ENCODE results near the gene PUM1. TPM values are rescaled to one million over a fixed set of nuclear protein-coding genes. Genes with fewer than 3 reads are reported as not detected.

The PUM1 gene
- total RNA-seq, 1 donor from 2014 or later, result 137 TPM

DNA sequence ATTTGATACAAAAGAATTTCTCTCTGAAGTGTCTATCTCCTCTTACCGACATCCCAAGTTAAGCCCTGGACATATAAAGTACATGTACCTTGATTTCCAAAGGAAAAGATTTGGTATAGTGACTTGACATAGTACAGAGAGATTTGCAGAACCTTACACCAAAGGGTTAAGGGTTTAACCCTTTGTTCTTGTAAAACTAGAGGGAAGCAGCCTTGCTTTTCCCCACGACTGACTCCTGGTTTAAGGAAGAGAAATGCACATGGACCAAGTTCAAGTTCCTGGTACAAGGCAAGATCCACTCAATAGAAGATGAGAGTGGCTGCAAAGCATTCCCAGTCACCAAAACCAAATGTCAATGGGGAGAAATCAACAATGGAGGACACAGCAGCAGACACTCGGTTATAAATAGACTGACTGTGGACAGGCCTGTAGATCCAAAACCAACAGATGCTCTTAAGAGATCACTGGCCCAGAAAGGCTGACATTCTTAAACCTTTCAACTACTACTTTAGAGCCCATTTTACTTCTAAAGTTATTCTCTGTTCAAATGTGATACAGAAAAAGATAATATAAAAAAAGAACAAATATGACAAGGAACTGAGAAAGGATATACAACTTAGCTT lies 69.4 kb downstream of the PUM1 start:
- ATAC-seq (ENCODE audit: low read depth), result no peak
- intact Hi-C loops (cut with micrococcal nuclease), result no loop called here
- TF ChIP-seq, protein P1, sequence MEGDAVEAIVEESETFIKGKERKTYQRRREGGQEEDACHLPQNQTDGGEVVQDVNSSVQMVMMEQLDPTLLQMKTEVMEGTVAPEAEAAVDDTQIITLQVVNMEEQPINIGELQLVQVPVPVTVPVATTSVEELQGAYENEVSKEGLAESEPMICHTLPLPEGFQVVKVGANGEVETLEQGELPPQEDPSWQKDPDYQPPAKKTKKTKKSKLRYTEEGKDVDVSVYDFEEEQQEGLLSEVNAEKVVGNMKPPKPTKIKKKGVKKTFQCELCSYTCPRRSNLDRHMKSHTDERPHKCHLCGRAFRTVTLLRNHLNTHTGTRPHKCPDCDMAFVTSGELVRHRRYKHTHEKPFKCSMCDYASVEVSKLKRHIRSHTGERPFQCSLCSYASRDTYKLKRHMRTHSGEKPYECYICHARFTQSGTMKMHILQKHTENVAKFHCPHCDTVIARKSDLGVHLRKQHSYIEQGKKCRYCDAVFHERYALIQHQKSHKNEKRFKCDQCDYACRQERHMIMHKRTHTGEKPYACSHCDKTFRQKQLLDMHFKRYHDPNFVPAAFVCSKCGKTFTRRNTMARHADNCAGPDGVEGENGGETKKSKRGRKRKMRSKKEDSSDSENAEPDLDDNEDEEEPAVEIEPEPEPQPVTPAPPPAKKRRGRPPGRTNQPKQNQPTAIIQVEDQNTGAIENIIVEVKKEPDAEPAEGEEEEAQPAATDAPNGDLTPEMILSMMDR (IDR thresholded peaks at IDR 0.05), result no peak
- no peak for DNase-seq
- Mint-ChIP-seq H3K4me1 (peaks cover 23% of the 10 kb centered on the region), H3K9me3 (no peaks in the 10 kb centered on the region), H3K27me3 (no peaks in the 10 kb centered on the region), H3K4me3 (no peak overlapping the region), H3K27ac (no peak overlapping the region), H3K36me3 (ENCODE audit: low read depth) (peaks cover 79% of the 10 kb centered on the region)
- ChIA-PET POLR2A (interaction anchor here (1.5 kb wide), 1 partner anchor 10 kb away, joined by 11 read pairs; no protein-coding TSS in a partner anchor), CTCF (no interaction called here)

DNA sequence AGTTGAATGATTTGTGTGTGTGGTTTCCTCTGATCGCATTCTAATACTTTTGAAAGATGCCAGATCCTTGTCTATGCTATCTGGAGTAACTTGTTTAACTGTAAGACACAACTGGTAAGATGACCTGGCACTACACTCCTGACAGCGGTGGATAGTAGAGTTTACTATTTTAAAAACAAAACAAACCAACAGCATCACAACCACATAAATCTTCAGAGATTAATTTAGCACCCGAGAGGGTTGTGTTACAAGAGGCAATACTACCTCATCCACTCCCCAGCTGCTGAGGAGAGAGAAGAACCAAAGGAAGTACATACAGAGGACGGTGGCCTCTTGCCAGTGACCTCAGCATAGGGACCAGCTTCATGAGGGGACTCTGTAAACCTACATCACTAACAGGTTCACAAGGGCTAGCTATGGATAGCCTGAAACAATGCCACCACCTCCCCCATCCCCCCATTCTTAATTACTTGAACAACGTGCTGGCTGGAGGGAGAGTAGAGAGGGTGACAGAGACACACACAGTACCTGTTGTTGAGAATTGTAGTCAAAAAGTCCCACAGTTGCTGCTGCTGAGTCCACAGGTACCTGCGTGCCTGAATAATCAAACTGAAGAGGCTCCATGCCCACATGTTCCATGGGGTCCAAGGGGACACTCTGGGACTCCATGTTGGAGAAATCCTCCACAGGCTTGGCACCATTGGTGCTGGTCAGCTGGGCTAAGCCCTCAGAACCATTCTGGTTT lies 73.5 kb downstream of the PUM1 start:
- Mint-ChIP-seq H3K27me3 (no peaks in the 10 kb centered on the region), H3K4me1 (peaks cover 36% of the 10 kb centered on the region), H3K36me3 (ENCODE audit: low read depth) (peaks cover 87% of the 10 kb centered on the region), H3K4me3 (no peak overlapping the region), H3K27ac (no peak overlapping the region), H3K9me3 (no peaks in the 10 kb centered on the region)
- no peak for ATAC-seq (ENCODE audit: low read depth)
- ChIA-PET POLR2A (no interaction called here), CTCF (no interaction called here)
- intact Hi-C loops (cut with micrococcal nuclease), result loop anchor here (2.0 kb wide), 1 partner anchor 19 kb away; no protein-coding TSS in a partner anchor
- DNase-seq, result no peak
- TF ChIP-seq, protein P1 (IDR thresholded peaks at IDR 0.05), result no peak

DNA sequence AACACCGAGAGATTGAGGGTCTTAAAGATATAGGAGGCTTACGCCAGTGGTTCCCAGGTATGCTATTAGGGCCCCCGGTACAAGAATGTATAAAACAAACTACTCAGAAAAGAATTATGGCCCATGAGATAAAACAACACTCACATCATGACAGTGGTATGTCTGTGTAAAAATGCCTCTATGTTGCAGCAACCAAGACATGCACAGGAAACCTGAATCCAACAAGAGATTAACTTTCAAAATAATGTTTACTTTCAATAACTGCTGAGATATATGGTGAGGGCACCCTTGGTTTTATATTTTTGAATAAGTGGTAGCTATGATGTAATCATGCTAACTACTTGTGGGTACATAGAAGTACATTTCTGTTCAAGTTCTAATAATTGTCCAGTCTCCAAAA lies 74.9 kb downstream of the PUM1 start:
- H3K9me3 Mint-ChIP-seq, result no peaks in the 10 kb centered on the region
- CTCF ChIA-PET, result no interaction called here
- TF ChIP-seq, protein P1 (IDR thresholded peaks at IDR 0.05), result no peak
- no peak for ATAC-seq (ENCODE audit: low read depth)
- intact Hi-C loops (cut with micrococcal nuclease), result loop anchor here (2.0 kb wide), 1 partner anchor 20 kb away; no protein-coding TSS in a partner anchor
- H3K36me3 Mint-ChIP-seq (ENCODE audit: low read depth), result peaks cover 86% of the 10 kb centered on the region
- H3K4me1 Mint-ChIP-seq, result peaks cover 40% of the 10 kb centered on the region
- no peak overlapping the region for H3K4me3 Mint-ChIP-seq
- H3K27me3 Mint-ChIP-seq, result no peaks in the 10 kb centered on the region
- POLR2A ChIA-PET, result interaction anchor here (0.6 kb wide), 1 partner anchor 9 kb away, joined by 3 read pairs; no protein-coding TSS in a partner anchor
- no peak for DNase-seq
- H3K27ac Mint-ChIP-seq, result no peak overlapping the region

DNA sequence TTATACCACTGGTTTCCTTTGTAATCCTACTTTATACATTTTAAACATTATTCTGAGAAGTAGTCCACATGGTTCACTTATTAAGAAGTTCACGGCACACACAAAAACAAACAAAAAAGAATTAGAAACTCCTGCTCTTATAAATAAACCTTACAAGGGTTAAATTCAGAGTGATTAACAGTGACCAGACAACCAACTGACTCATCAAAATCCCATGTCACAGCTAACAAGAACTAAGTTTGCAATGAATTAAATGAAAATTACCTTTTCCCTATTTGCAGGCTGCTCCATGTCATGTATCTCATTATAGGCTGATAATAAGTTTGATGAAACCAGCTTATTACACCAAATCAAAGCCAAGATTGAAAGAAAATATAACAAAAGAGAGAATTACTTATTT lies 77.5 kb downstream of the PUM1 start:
- DNase-seq, result no peak
- ATAC-seq (ENCODE audit: low read depth), result no peak
- H3K36me3 Mint-ChIP-seq (ENCODE audit: low read depth), result peaks cover 74% of the 10 kb centered on the region
- H3K27ac Mint-ChIP-seq, result peak overlapping the region; percentile 2
- H3K27me3 Mint-ChIP-seq, result no peaks in the 10 kb centered on the region
- H3K4me1 Mint-ChIP-seq, result peaks cover 53% of the 10 kb centered on the region
- intact Hi-C loops (cut with micrococcal nuclease), result no loop called here
- ChIA-PET CTCF (no interaction called here), POLR2A (no interaction called here)
- no peaks in the 10 kb centered on the region for H3K9me3 Mint-ChIP-seq
- TF ChIP-seq, protein P1 (IDR thresholded peaks at IDR 0.05), result no peak
- H3K4me3 Mint-ChIP-seq, result no peak overlapping the region

DNA sequence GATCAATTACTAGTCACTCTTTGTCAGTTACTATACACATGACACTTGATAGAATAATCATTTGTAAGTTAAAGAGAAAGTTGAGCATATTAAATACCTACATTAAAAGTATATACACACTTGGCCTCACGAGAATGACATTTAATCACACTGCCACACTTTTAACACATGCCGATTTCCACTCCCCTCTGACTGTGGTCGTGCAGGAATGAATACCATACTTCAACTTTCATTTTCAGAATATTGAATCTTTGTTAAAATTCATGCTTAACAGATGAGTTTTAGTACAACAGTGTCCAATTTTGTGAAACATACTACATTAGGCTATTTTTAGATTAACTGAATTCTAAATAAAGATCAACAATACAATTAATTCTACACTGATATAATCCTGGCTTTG lies 78.8 kb downstream of the PUM1 start:
- ChIA-PET POLR2A (no interaction called here), CTCF (no interaction called here)
- Mint-ChIP-seq H3K27me3 (no peaks in the 10 kb centered on the region), H3K4me3 (no peak overlapping the region), H3K9me3 (no peaks in the 10 kb centered on the region), H3K4me1 (peaks cover 64% of the 10 kb centered on the region), H3K36me3 (ENCODE audit: low read depth) (peaks cover 69% of the 10 kb centered on the region), H3K27ac (no peak overlapping the region)
- DNase-seq, result no peak
- ATAC-seq (ENCODE audit: low read depth), result no peak
- TF ChIP-seq, protein P1 (IDR thresholded peaks at IDR 0.05), result no peak
- intact Hi-C loops (cut with micrococcal nuclease), result no loop called here
